HepG2 (cell line): Measurements from ENCODE around the gene GRHL1. TPM values are rescaled to one million over a fixed set of nuclear protein-coding genes. Genes with fewer than 3 reads are reported as not detected.

Experiments
- ATAC-seq: fragments of 200-7000 bp; cut with Tn5 transposase; 3 replicates; pipeline ENCODE4 v1.9.1; 2020; ENCODE audit warnings: mild to moderate bottlenecking, moderate library complexity
- BruUV-seq: library from RNA; stranded (reverse); fragments of 400-500 nt; replicated peaks from 2 replicates; lab custom pipeline; 2021; lab: Mats Ljungman, UMichigan
- CTCF ChIA-PET: fragments of 300-600 bp; formaldehyde crosslinking; extraction: SDS; loops from one replicate; lab custom pipeline; 2021; ENCODE audit warnings: low total read pairs, inconsistent platforms, low intra/inter-chr PET ratio; lab: Yijun Ruan, JAX
- POLR2A ChIA-PET: fragments of 350-600 bp; sonication (Branson Sonifier 250); formaldehyde crosslinking; loops from one replicate; lab custom pipeline; 2020; ENCODE audit warnings: antibody characterized with exemption, inconsistent platforms; lab: Yijun Ruan, JAX
- DNase-seq: peaks from one replicate; pipeline ENCODE4 v3.0.0-alpha.2; 2015; ENCODE audit warnings: low spot score
- FAIRE-seq: peaks from 3 replicates; lab custom pipeline; 2011; peaks lifted over from hg19 to GRCh38; lab: Jason Lieb, UNC
- H2AFZ ChIP-seq: one replicate; pipeline ENCODE4 v1.6.1; 2011; ENCODE audit warnings: low read length, inconsistent platforms
- H3K27ac ChIP-seq: fragments of 300-600 bp; 3 replicates; pipeline ENCODE4 v1.8.0; 2011; ENCODE audit warnings: mixed run types, mild to moderate bottlenecking, mixed read lengths, low read length, inconsistent platforms; ENCODE audit not compliant: insufficient read depth; ENCODE audit errors: extremely low read length
- H3K27me3 ChIP-seq, 2 experiments: fragments of 200-600 bp in 1 of 2; 2 replicates in 1 of 2; 3 replicates in 1 of 2; pipeline versions ENCODE4 v1.6.0 to v1.8.0; 2011; ENCODE audit warnings: low read length in 2 of 2, mild to moderate bottlenecking in 2 of 2, moderate library complexity in 2 of 2, inconsistent platforms in 1 of 2; ENCODE audit not compliant: insufficient read depth in 2 of 2, control insufficient read depth in 1 of 2
- H3K36me3 ChIP-seq, 2 experiments: fragments of 200-600 bp in 1 of 2; replicated peaks in 1 of 2; 2 replicates in 1 of 2; 3 replicates in 1 of 2; pipeline versions ENCODE4 v1.5.1 to v1.8.0; 2011; ENCODE audit warnings: low read length in 2 of 2, inconsistent platforms in 1 of 2; ENCODE audit not compliant: insufficient read depth in 2 of 2, control insufficient read depth in 1 of 2
- H3K4me1 ChIP-seq: 2 replicates; pipeline ENCODE4 v1.5.1; 2012; ENCODE audit warnings: low read length, inconsistent platforms; ENCODE audit not compliant: insufficient read depth
- H3K4me2 ChIP-seq: 2 replicates; pipeline ENCODE4 v1.6.0; 2011; ENCODE audit warnings: low read depth, low read length, inconsistent platforms
- H3K4me3 ChIP-seq, 3 experiments: fragments of 200-600 bp in 1 of 3; sonication (generic), shearing (Covaris generic) in 1 of 3; replicated peaks in 1 of 3; 2 replicates each; pipeline ENCODE4 v1.5.1; 2011 to 2016; ENCODE audit warnings: low read length in 3 of 3, inconsistent platforms in 2 of 3, low read depth in 2 of 3, mild to moderate bottlenecking in 2 of 3, control low read depth in 1 of 3, mixed read lengths in 1 of 3; ENCODE audit not compliant: insufficient read depth in 1 of 3
- H3K79me2 ChIP-seq: one replicate; pipeline ENCODE4 v1.6.1; 2011; ENCODE audit warnings: low read length, inconsistent platforms; ENCODE audit not compliant: insufficient read depth
- H3K9ac ChIP-seq: 2 replicates; pipeline ENCODE4 v1.6.0; 2011; ENCODE audit warnings: mild to moderate bottlenecking, low read depth, low read length, inconsistent platforms; ENCODE audit not compliant: insufficient read depth
- H3K9me3 ChIP-seq: 2 replicates; pipeline ENCODE4 v1.5.1; 2012; ENCODE audit warnings: mild to moderate bottlenecking, low read length
- H4K20me1 ChIP-seq: 2 replicates; pipeline ENCODE4 v1.6.0; 2011; ENCODE audit warnings: inconsistent platforms, mild to moderate bottlenecking, low read length, moderate library complexity; ENCODE audit not compliant: insufficient read depth
- EED ChIP-seq: sonication (generic); formaldehyde crosslinking; IDR thresholded peaks from 2 replicates; pipeline ENCODE4 v1.5.0; 2020; ENCODE audit warnings: mild to moderate bottlenecking, missing genetic modification reagents
- HNRNPUL1 ChIP-seq: fragments of 200-400 bp; formaldehyde crosslinking; IDR thresholded peaks from 2 replicates; pipeline ENCODE4 v1.6.1; 2017; ENCODE audit warnings: low read depth, mild to moderate bottlenecking, low read length, moderate library complexity
- IKZF1 ChIP-seq: fragments of 450-650 bp; IDR thresholded peaks from 2 replicates; pipeline ENCODE4 v1.7.1; 2016
- KLF12 ChIP-seq: sonication (generic); formaldehyde crosslinking; IDR thresholded peaks from 2 replicates; pipeline ENCODE4 v1.4.0; 2020; ENCODE audit warnings: missing genetic modification reagents, borderline replicate concordance
- MED8 ChIP-seq: sonication (generic); formaldehyde crosslinking; IDR thresholded peaks from 2 replicates; pipeline ENCODE4 v1.8.1; 2023; ENCODE audit warnings: mild to moderate bottlenecking, missing genetic modification reagents; ENCODE audit not compliant: insufficient replicate concordance
- MEIS1 ChIP-seq: sonication (generic); formaldehyde crosslinking; IDR thresholded peaks from 2 replicates; pipeline ENCODE4 v1.9.0; 2021; ENCODE audit warnings: mild to moderate bottlenecking, missing genetic modification reagents, moderate library complexity, borderline replicate concordance
- MIER2 ChIP-seq: IDR thresholded peaks from 2 replicates; pipeline ENCODE4 v1.6.1; 2016; ENCODE audit warnings: missing biosample characterization, missing genetic modification reagents
- MNT ChIP-seq: fragments of 450-650 bp; IDR thresholded peaks from 2 replicates; pipeline ENCODE4 v1.6.1; 2016
- NBN ChIP-seq: fragments of 450-650 bp; conservative IDR thresholded peaks from 2 replicates; pipeline ENCODE4 v1.6.1; 2017
- POLR2AphosphoS5 ChIP-seq: IDR thresholded peaks from 2 replicates; pipeline ENCODE4 v1.6.1; 2012; ENCODE audit warnings: low read depth, low read length
- SIN3B ChIP-seq: fragments of 150-350 bp; IDR thresholded peaks from 2 replicates; pipeline ENCODE4 v1.6.1; 2014; ENCODE audit warnings: low read length
- TRIM22 ChIP-seq: fragments of 450-650 bp; IDR thresholded peaks from 2 replicates; pipeline ENCODE4 v1.6.1; 2017
- ZHX1 ChIP-seq: sonication (generic); formaldehyde crosslinking; IDR thresholded peaks from 2 replicates; pipeline ENCODE4 v1.8.1; 2022; ENCODE audit warnings: low read depth, mild to moderate bottlenecking, missing genetic modification reagents
- ZNF101 ChIP-seq: sonication (generic); formaldehyde crosslinking; IDR thresholded peaks from 2 replicates; pipeline ENCODE4 v1.4.0; 2020; ENCODE audit warnings: mild to moderate bottlenecking, low read depth, missing genetic modification reagents, borderline replicate concordance
- ZNF232 ChIP-seq: sonication (generic); formaldehyde crosslinking; IDR thresholded peaks from 2 replicates; pipeline ENCODE4 v1.4.0; 2020; ENCODE audit warnings: missing genetic modification reagents, borderline replicate concordance
- ZNF552 ChIP-seq: sonication (generic); formaldehyde crosslinking; IDR thresholded peaks from 2 replicates; pipeline ENCODE4 v1.9.0; 2022; ENCODE audit warnings: missing genetic modification reagents, mild to moderate bottlenecking, borderline replicate concordance
- ZNF615 ChIP-seq: sonication (generic); formaldehyde crosslinking; IDR thresholded peaks from 2 replicates; pipeline ENCODE4 v1.5.0; 2020; ENCODE audit warnings: mild to moderate bottlenecking, missing genetic modification reagents, borderline replicate concordance
- ZSCAN21 ChIP-seq: sonication (generic); formaldehyde crosslinking; IDR thresholded peaks from 2 replicates; pipeline ENCODE4 v1.8.0; 2022; ENCODE audit warnings: mild to moderate bottlenecking, missing genetic modification reagents, moderate library complexity, borderline replicate concordance
- WGBS: methylation state at CpG from one replicate; pipeline ENCODE4 v1.1.6; 2017; ENCODE audit warnings: low lambda C conversion rate; 5-methylcytosine and 5-hydroxymethylcytosine counted together
- in situ Hi-C: cut with HindIII; loops from 2 replicates; pipeline ENCODE4 v1.10.0; 2017; ENCODE audit warnings: low pct_unique_long_range_greater_than_20kb; ENCODE audit not compliant: extremely low pct_ligation_motif_present
- intact Hi-C: fragments of 100-400 bp; cut with micrococcal nuclease; formaldehyde crosslinking; loops from one replicate; pipeline ENCODE4 v1.10.0; 2022; ENCODE audit not compliant: unreplicated experiment
- polyA plus RNA-seq, 8 experiments: library from polyadenylated mRNA; depleted of rRNA in 3 of 8; stranded (reverse) in 7 of 8; unstranded in 1 of 8; fragments of >200 nt; fragmentation: Illumina TruSeq in 4 of 8; extraction: Trizol in 4 of 8; gene quantifications; 2 replicates each; pipeline versions ENCODE4 v1.2.1 to v1.2.3, GENCODE V29; 2011 to 2016; ENCODE audit warnings: low read depth in 4 of 8, missing spikeins in 1 of 8, mixed read lengths in 1 of 8; ENCODE audit not compliant: insufficient read depth in 1 of 8
- total RNA-seq, 5 experiments: library from RNA; depleted of rRNA; stranded (reverse); fragments of >200 nt; fragmentation: Illumina TruSeq; extraction: Trizol; gene quantifications; 2 replicates each; pipeline ENCODE4 v1.2.3, GENCODE V29; 2016; ENCODE audit warnings: low read depth in 1 of 5

The GRHL1 gene
- total and polyA plus RNA-seq, 2 of the 13 experiments (the other 11 are each of a cell fraction or from before 2014, with no cell fraction given), result 9.3 to 12.0 TPM

- no peak for TF ChIP-seq IKZF1
- TF ChIP-seq, all 625 proteins: peak for 0
Measured at GRCh38 chr2:9966491-9967022, 15.1 kb downstream of the GRHL1 start (continued).

- intact Hi-C loops (no loop called here), in situ Hi-C loops (no loop called here)
- no peak overlapping the region for H2AFZ ChIP-seq
- FAIRE-seq, result no peak
- H3K79me2 ChIP-seq, result no peaks in the 10 kb centered on the region
- ATAC-seq, result no peak
- no peaks in the 10 kb centered on the region for H3K9me3 ChIP-seq
- POLR2A ChIA-PET, result no interaction called here
- no peaks in the 10 kb centered on the region for H3K27me3 ChIP-seq
- H4K20me1 ChIP-seq, result no peaks in the 10 kb centered on the region
- H3K4me2 ChIP-seq, result no peak overlapping the region
- BruUV-seq, result no TSS peak
- no peak overlapping the region for H3K9ac ChIP-seq
- CTCF ChIA-PET, result no interaction called here
- peaks cover 7 to 69% of the 10 kb centered on the region in 2 experiments for H3K36me3 ChIP-seq
- DNase-seq, result no peak
- H3K27ac ChIP-seq, result no peak overlapping the region
- H3K4me1 ChIP-seq, result no peaks in the 10 kb centered on the region
- WGBS, result 96% methylated on average over 11 of the region's 11 CpGs
- H3K4me3 ChIP-seq, result no peak overlapping the region
- TF ChIP-seq MEIS1 (CRISPR knock-in tag), result no peak
- no peak for TF ChIP-seq NBN
- no peak for TF ChIP-seq POLR2AphosphoS5
- no peak for TF ChIP-seq SIN3B
- no peak for TF ChIP-seq ZNF101 (CRISPR knock-in tag)
- TF ChIP-seq TRIM22, result no peak
- TF ChIP-seq EED (CRISPR knock-in tag), result no peak
- no peak for TF ChIP-seq ZNF552
- TF ChIP-seq ZNF232 (CRISPR knock-in tag), result no peak
- TF ChIP-seq ZHX1 (CRISPR knock-in tag), result no peak
- no peak for TF ChIP-seq ZNF615 (CRISPR knock-in tag)
- no peak for TF ChIP-seq MNT
- TF ChIP-seq ZSCAN21 (CRISPR knock-in tag), result no peak
- TF ChIP-seq MED8 (CRISPR knock-in tag), result no peak
- no peak for TF ChIP-seq MIER2
- no peak for TF ChIP-seq KLF12 (CRISPR knock-in tag)
- no peak for TF ChIP-seq HNRNPUL1
Measured at GRCh38 chr2:9967053-9967775, 15.7 kb downstream of the GRHL1 start.
